Inflammatory macrophage treated with lipopolysaccharide for 4 hours (primary cell): ENCODE data around the gene PLEKHA7.

Experiments used
- DNase-seq: peaks from one replicate; pipeline ENCODE4 v3.0.0-alpha.2; 2020

The PLEKHA7 gene

GRCh38 chr11:16831316-16832192 lies 182.7 kb downstream of the PLEKHA7 start:
- no peak for DNase-seq

- DNase-seq = no peak
These were observed 187.1 kb downstream of the PLEKHA7 start for GRCh38 chr11:16827139-16827538.

GRCh38 chr11:16825968-16826367 lies 188.2 kb downstream of the PLEKHA7 start:
- no peak for DNase-seq

GRCh38 chr11:16825101-16825500 lies 189.1 kb downstream of the PLEKHA7 start:
- no peak for DNase-seq

GRCh38 chr11:16820324-16821092 lies 193.7 kb downstream of the PLEKHA7 start:
- peak; percentile 75 for DNase-seq

GRCh38 chr11:16818284-16818683 lies 195.9 kb downstream of the PLEKHA7 start:
- DNase-seq = no peak

GRCh38 chr11:16817351-16817750 lies 196.9 kb downstream of the PLEKHA7 start:
- peak; percentile 60 for DNase-seq

- no peak for DNase-seq
These were observed 197.6 kb downstream of the PLEKHA7 start for GRCh38 chr11:16816358-16817270.

- DNase-seq = peak; percentile 59
These were observed 199.0 kb downstream of the PLEKHA7 start for GRCh38 chr11:16815047-16815767.

GRCh38 chr11:16814410-16815046 lies 199.7 kb downstream of the PLEKHA7 start:
- DNase-seq = peak; percentile 65

GRCh38 chr11:16813126-16813525 lies 201.1 kb downstream of the PLEKHA7 start:
- DNase-seq = peak; percentile 24

GRCh38 chr11:16812274-16812673 lies 201.9 kb downstream of the PLEKHA7 start:
- DNase-seq = no peak

- DNase-seq = no peak
These were observed 202.8 kb downstream of the PLEKHA7 start for GRCh38 chr11:16811136-16812020.

- peak; percentile 40 for DNase-seq
These were observed 204.1 kb downstream of the PLEKHA7 start for GRCh38 chr11:16809886-16810668.

GRCh38 chr11:16807306-16807705 lies 206.9 kb downstream of the PLEKHA7 start:
- peak; percentile 79 for DNase-seq

- no peak for DNase-seq
These were observed 207.4 kb downstream of the PLEKHA7 start for GRCh38 chr11:16806791-16807190.

- DNase-seq = no peak
These were observed 208.3 kb downstream of the PLEKHA7 start for GRCh38 chr11:16805938-16806337.

- no peak for DNase-seq
These were observed 209.9 kb downstream of the PLEKHA7 start for GRCh38 chr11:16804104-16804947.
